ENCODE data around the gene RB1.

Gene RB1

DNA sequence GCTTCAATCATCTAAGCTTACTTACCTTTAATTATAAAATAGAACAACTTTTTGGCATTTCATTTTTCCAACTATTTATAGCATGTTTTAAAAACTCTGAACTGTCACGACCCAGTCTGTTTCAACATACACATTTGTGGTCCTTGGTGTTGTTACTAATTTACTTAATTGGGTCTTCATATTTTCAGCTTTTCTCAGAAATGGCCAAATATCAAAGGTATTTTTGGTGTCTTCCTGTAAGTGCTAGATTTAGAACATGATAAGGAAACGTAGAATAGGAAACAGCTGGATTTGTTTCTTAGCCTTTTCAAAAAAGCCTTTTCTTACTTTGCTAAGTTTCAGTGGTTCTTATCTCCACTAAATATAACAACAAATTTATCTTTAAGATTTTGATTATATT, 97.9 kb downstream of the RB1 start:
- Histone ChIP-seq H3K27me3 (ENCODE audit: insufficient read depth, low read length, poor library complexity) (no peaks in the 10 kb centered on the region), H2AFZ (ENCODE audit: low read depth, low read length) (no peak overlapping the region), H3K27ac (ENCODE audit: low read length) (peak overlapping the region; percentile 76), H4K20me1 (ENCODE audit: insufficient read depth, low read length) (no peaks in the 10 kb centered on the region), H3K4me3 (ENCODE audit: low read depth in 1 of 2, low read length in 2 of 2) (no peak overlapping the region), H3K79me2 (ENCODE audit: insufficient read depth, low read length) (peaks cover 35% of the 10 kb centered on the region), H3K36me3 (ENCODE audit: insufficient read depth, low read length) (peaks cover 28% of the 10 kb centered on the region), H3K9ac (ENCODE audit: low read depth, low read length) (peak overlapping the region; percentile 42), H3K9me3 (ENCODE audit: insufficient read depth, low read length, severe bottlenecking) (no peaks in the 10 kb centered on the region), H3K4me2 (ENCODE audit: insufficient read depth, low read length) (peak overlapping the region; percentile 44), H3K4me1 (ENCODE audit: insufficient read depth, low read length) (peaks cover 42% of the 10 kb centered on the region)
- DNase-seq (no peak), ATAC-seq (ENCODE audit: insufficient read depth, low read depth) (peak; percentile 75)
- TF ChIP-seq EZH2 (IDR thresholded peaks at IDR 0.05; ENCODE audit: borderline replicate concordance, low read depth, low read length, severe bottlenecking) = no peak
- TF ChIP-seq, protein P1, sequence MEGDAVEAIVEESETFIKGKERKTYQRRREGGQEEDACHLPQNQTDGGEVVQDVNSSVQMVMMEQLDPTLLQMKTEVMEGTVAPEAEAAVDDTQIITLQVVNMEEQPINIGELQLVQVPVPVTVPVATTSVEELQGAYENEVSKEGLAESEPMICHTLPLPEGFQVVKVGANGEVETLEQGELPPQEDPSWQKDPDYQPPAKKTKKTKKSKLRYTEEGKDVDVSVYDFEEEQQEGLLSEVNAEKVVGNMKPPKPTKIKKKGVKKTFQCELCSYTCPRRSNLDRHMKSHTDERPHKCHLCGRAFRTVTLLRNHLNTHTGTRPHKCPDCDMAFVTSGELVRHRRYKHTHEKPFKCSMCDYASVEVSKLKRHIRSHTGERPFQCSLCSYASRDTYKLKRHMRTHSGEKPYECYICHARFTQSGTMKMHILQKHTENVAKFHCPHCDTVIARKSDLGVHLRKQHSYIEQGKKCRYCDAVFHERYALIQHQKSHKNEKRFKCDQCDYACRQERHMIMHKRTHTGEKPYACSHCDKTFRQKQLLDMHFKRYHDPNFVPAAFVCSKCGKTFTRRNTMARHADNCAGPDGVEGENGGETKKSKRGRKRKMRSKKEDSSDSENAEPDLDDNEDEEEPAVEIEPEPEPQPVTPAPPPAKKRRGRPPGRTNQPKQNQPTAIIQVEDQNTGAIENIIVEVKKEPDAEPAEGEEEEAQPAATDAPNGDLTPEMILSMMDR (IDR thresholded peaks at IDR 0.05; ENCODE audit: borderline replicate concordance, extremely low read depth, low read length, poor library complexity, severe bottlenecking) = no peak

- Histone ChIP-seq H3K4me3 (ENCODE audit: low read depth in 1 of 2, low read length in 2 of 2) (no peak overlapping the region), H3K4me1 (ENCODE audit: insufficient read depth, low read length) (peaks cover 47% of the 10 kb centered on the region), H3K9me3 (ENCODE audit: insufficient read depth, low read length, severe bottlenecking) (no peaks in the 10 kb centered on the region), H3K4me2 (ENCODE audit: insufficient read depth, low read length) (no peak overlapping the region), H4K20me1 (ENCODE audit: insufficient read depth, low read length) (no peaks in the 10 kb centered on the region), H3K27ac (ENCODE audit: low read length) (peak overlapping the region; percentile 67), H2AFZ (ENCODE audit: low read depth, low read length) (no peak overlapping the region), H3K27me3 (ENCODE audit: insufficient read depth, low read length, poor library complexity) (no peaks in the 10 kb centered on the region), H3K36me3 (ENCODE audit: insufficient read depth, low read length) (peaks cover 32% of the 10 kb centered on the region), H3K9ac (ENCODE audit: low read depth, low read length) (no peak overlapping the region), H3K79me2 (ENCODE audit: insufficient read depth, low read length) (peaks cover 41% of the 10 kb centered on the region)
- TF ChIP-seq, protein P1 (IDR thresholded peaks at IDR 0.05; ENCODE audit: borderline replicate concordance, extremely low read depth, low read length, poor library complexity, severe bottlenecking) = no peak
- ATAC-seq (ENCODE audit: insufficient read depth, low read depth) (no peak), DNase-seq (peak; percentile 18)
Measured at GRCh38 chr13:48402325-48402932, 98.9 kb downstream of the RB1 start.

DNA sequence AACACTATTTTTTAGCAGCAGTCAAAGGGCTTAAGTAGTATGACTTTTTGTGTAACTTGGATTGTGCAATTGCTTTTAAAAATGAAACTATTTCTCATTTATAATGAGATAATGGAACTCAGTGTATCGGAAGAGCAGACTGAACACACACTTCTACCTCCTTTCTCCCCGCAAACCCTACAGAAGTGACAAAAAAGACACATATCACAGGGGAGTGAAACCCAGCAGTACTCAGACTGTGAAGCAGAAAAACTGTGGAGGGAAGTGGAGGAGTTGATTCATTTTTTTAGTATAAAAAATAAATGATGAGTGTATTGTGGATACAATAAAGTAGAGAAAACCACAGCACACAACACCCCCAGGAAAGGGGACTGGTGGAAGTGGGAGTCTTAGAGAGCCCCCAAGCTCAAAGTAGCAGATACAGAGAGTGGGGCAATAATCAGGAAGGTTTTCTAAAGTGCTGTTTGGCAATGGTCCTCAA, 99.6 kb downstream of the RB1 start:
- Histone ChIP-seq H3K79me2 (ENCODE audit: insufficient read depth, low read length) (peaks cover 45% of the 10 kb centered on the region), H3K9me3 (ENCODE audit: insufficient read depth, low read length, severe bottlenecking) (no peaks in the 10 kb centered on the region), H3K4me3 (ENCODE audit: low read depth in 1 of 2, low read length in 2 of 2) (no peak overlapping the region), H3K27ac (ENCODE audit: low read length) (peak overlapping the region; percentile 11; the same call in 1 of the 2 replicates), H3K36me3 (ENCODE audit: insufficient read depth, low read length) (peaks cover 32% of the 10 kb centered on the region), H4K20me1 (ENCODE audit: insufficient read depth, low read length) (no peaks in the 10 kb centered on the region), H3K4me2 (ENCODE audit: insufficient read depth, low read length) (no peak overlapping the region), H3K9ac (ENCODE audit: low read depth, low read length) (no peak overlapping the region), H3K4me1 (ENCODE audit: insufficient read depth, low read length) (peaks cover 47% of the 10 kb centered on the region), H2AFZ (ENCODE audit: low read depth, low read length) (no peak overlapping the region), H3K27me3 (ENCODE audit: insufficient read depth, low read length, poor library complexity) (no peaks in the 10 kb centered on the region)
- DNase-seq (no peak), ATAC-seq (ENCODE audit: insufficient read depth, low read depth) (no peak)
- TF ChIP-seq, protein P1 (IDR thresholded peaks at IDR 0.05; ENCODE audit: borderline replicate concordance, extremely low read depth, low read length, poor library complexity, severe bottlenecking) = no peak
- no peak for TF ChIP-seq EZH2 (IDR thresholded peaks at IDR 0.05; ENCODE audit: borderline replicate concordance, low read depth, low read length, severe bottlenecking)
